ENCODE results near the gene RPS3.

RPS3 gene

DNA sequence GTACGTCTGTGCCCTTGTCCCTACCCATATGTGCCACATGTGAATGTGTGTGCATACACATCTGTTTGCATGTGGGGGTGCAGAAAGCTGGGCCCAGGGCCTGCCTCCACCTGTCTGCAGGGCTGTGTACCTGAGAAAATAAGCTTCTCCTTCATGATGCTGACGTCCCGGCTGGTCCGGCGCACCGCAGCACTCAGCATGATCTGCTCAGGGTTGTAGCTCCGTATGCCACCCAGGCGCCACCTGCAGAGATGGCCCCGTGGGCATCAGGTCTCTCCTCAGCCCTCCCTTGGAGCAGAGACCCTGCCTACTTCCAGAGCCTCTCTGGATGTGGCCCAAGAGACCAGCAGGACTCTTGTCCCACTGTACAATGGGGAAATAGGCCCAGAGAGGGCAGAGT is 37.5 kb downstream of the RPS3 start:
- no peak for DNase-seq

- no peak for DNase-seq
Observed at GRCh38 chr11:75437966-75438659, 38.8 kb downstream of the RPS3 start.

DNA sequence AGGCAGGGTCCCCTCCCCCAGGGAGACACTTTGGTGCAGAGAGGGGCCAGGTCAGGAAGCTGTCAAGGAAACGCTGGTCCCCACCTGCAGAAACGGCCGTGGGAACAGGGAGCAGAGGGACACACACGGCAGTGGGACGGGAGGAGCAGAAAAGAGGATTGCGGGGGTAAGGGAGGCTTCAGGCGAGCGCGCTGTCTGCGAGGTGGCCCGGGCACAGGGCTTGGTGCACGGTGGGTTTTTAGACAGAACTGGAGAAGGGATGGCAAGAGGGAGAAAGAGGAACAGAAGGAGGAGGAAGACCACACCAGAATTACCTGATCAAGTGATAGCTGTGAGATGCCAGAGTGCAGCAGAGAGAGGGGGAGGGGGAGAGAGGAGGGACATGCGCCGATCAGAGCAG is 39.7 kb downstream of the RPS3 start:
- no peak for DNase-seq

DNA sequence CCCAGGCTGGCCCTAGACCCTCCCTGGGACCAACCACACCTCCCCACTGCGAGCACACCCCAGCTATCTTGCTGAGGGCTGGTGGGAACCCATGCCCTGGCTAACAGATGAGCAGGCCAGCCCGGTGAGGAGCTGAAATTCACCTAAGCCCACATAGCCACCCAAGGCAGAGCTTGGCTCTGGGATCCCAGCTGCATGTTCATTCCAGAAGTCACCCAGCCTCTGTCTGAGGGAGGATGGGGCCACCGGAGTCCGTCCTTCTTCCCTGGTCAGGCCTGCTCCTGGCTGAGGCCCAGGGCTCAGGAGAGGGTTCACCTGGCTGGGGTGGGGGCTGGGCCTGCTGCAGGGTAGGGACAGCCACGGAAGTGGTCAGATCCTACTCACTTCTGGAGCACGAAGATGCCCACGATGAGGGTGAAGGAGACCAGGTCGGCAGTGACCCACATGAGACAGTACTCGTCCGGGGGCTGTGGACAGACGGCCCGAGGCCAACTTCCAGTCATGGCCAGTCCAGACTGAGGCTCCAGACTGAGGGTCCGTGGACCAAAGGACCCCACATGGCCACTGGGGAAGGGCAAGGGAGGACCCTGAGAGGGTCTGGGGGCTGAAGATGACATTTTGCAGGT is 40.3 kb downstream of the RPS3 start:
- DNase-seq = no peak

DNA sequence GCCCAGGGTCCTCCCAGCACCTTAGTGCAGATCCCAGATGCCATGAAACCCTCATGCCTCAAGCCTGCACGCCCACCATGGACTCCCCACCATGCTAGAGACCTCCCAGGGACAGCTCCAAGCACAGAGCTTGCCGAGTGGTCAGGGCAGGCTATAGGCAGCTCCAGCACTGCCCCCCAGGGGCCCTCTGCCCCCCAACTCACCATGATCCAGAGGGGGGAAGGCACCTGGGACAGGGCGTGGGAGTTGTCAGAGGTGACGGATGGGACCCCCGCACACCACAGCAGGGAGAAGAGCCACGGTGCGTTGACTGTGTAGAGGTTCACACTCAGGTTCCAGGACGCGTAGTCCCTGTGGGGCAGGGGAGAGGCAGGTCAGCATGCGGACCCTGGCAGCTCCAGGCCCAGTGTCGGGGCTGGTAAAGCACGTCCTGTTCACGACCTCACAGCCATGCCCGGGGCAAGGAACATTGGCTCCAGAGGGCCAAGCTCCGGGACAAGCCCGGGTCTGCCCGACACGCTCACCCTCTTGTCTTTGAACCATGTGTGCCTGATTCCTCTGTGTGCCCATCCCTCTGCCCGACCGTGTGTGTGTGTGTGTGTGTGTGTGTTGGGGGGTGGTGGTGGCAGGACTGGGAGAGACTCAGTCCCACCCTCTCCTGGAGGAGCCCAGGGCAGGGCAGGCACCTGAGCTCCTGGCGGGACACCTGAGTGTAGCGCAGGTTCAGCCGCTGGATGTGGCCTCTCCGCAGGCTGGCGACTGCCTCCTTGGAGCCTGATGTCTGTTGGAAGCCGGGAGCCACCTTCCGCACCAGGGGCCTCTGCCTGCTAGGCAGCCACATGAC is 41.9 kb downstream of the RPS3 start:
- DNase-seq = no peak

- DNase-seq = no peak
Observed at GRCh38 chr11:75441804-75442132, 42.5 kb downstream of the RPS3 start.

DNA sequence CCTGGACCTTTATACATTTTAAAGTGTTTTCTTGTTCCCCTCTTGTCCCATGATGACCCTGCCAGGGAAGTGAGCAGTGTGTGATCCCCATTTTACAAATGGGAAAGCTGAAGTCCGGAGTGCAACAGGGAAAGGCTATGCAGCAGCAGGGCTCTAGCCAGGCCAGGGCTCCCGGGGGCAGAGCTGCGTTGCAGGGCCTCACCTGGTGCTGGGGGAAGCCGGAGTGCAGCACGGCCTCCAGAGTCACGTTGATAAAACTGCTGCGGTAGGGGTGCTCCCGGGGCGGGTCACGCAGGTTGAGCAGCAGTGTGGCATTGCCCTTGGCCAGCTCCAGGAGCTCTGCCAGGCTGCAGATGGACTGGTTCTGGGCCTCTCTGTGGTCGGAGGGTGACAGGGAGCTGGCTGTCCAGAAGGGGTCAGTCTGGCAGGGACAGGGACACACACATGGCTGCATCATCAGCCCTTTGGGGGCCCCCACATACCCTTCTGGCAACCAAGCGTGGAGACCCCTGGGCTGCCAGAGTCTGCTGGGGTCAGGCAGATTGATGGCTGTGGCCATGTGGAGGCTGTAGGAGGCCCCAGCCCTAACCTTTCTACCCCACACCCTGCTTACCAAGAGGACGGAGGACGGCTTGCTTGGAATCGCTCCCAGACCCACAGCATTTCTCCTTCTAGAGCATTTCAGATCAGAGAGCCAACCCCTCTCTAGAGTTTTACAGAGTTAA is 43.0 kb downstream of the RPS3 start:
- DNase-seq = no peak

DNA sequence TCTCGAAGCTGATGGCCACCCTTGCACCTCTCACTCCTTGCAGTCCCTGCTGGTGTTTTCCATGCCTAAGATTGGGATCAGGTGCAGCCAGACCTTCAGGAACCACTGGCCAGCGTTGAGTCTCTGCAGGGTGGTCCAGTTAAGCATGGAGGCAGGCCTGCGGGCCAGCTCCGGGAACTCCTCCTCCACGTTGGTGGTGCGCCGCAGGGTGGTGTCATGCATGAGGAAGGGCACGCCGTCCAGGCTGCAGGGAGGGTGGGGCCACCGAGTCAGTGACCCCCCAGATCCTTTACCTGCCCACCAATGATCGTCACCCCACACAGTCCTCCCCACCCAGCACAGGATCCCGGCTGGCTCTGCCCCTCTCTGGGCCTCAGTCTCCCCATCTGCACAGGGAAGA is 43.7 kb downstream of the RPS3 start:
- DNase-seq = no peak

DNA sequence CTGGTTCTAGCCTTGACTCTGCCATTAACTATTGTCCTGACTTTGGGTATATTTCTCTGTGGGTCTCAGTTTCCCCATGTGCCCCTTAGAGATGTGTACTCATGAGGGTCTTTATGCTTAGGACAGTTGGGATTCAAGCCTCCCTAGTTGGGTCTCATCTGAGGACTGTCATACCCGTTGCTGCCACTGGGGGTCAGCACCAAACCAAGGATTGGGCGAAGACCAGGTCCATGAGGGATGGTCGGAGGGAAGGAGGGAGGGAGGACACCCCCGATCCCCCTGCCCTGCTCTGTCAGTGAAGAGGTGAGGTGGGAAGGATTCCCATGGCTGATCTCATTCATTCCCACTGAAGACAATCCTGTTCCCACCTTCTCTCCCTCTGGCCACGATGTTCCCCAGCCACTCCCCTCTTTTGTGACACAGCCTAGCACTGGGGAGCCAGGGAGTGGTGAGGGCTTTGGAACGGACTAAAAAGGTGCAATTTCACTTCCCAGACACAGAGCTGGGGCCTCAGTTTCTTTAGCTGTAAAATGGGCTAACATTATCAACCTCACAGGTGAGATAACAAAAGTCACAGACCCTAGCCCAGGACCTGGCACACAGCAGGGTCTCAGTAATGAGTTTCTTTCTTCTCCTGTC is 46.1 kb downstream of the RPS3 start:
- DNase-seq = peak; percentile 29

- no peak for DNase-seq
Observed at GRCh38 chr11:75447415-75447814, 48.1 kb downstream of the RPS3 start.

- no peak for DNase-seq
Observed at GRCh38 chr11:75449271-75449670, 50.0 kb downstream of the RPS3 start.

DNA sequence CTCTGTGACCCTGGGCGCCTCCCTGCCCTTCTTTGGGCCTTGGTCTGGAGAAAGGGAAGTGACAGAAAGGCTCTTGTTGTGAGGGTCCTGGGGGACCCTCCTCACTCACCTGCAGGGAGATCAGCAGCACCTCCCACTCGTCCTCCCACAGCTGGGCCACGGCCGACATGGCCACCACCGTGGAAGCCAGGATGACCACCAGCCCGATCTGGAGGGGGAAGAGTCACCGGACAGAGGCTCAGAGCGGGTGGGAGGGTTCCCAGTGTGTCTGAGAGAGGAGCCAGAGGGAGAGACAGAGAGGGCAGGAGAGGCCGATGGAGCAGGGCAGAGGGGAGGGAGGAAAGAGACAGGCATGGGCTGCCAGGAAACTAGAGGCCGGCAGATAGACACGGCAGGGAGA is 50.5 kb downstream of the RPS3 start:
- DNase-seq = no peak

GRCh38 chr11:75450236-75450635 is 50.9 kb downstream of the RPS3 start:
- no peak for DNase-seq

GRCh38 chr11:75450826-75451821 is 51.8 kb downstream of the RPS3 start:
- DNase-seq = no peak

DNA sequence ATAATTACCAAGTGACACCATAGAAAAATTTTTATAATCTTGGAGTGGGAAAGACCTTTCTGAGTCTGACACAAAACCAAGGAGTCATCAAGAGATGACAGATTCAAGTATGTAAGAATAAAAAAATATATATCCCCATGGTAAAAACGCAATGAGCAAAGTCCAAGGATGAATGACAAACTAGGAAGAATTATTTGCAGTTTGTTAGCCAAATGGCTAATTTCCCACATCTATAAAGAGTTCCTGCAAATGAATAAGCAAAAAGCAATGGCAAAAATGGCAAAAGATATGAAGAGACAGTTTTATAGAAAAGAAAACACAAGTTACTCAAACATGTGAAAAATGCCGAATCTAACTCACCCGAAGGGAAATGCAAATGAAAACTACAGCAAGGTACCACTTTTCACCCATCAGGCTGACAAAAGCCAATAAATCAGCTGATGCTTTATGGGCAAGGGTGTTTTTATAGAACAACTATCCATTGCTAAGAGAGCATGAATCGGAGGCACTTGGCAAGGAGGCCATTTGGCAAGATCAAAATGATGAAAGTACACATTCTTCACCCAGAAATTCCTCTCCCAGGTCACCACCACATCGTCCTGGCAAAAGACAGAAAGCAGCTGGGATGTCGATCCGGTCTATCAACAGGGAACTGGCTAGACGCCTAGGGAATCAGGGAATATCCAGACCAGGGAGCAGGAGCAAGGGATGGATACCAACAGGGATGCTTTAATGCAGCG is 54.8 kb downstream of the RPS3 start:
- DNase-seq = no peak

- DNase-seq = peak; percentile 61
Observed at GRCh38 chr11:75454987-75455386, 55.7 kb downstream of the RPS3 start.

All from COR-L47 (cell line).